HepG2 (cell line): ENCODE measurements around the gene KCNF1. TPM values are rescaled to one million over a fixed set of nuclear protein-coding genes. Genes with fewer than 3 reads are reported as not detected.

Experiments used
- ELF3 ChIP-seq: IDR thresholded peaks from 2 replicates; pipeline ENCODE4 v1.6.1; 2016; ENCODE audit warnings: missing genetic modification reagents, missing compliant biosample characterization
- ESRRA ChIP-seq: sonication (generic); formaldehyde crosslinking; IDR thresholded peaks from 2 replicates; pipeline ENCODE4 v1.5.1; 2020; ENCODE audit warnings: mild to moderate bottlenecking, low read depth, missing genetic modification reagents
- NR2F2 ChIP-seq: IDR thresholded peaks from 2 replicates; pipeline ENCODE4 v1.6.1; 2012; ENCODE audit warnings: low read depth, inconsistent platforms, borderline replicate concordance
- PHF20 ChIP-seq: sonication (generic); formaldehyde crosslinking; IDR thresholded peaks from 2 replicates; pipeline ENCODE4 v1.5.0; 2020; ENCODE audit warnings: mild to moderate bottlenecking, missing genetic modification reagents
- PHF5A ChIP-seq: IDR thresholded peaks from one replicate; pipeline ENCODE4 v1.6.1; 2018; ENCODE audit warnings: low read depth, missing genetic modification reagents; ENCODE audit not compliant: unreplicated experiment
- POLR2AphosphoS5 ChIP-seq: IDR thresholded peaks from 2 replicates; pipeline ENCODE4 v1.6.1; 2012; ENCODE audit warnings: low read depth, low read length
- RFXAP ChIP-seq: sonication (generic); formaldehyde crosslinking; IDR thresholded peaks from 2 replicates; pipeline ENCODE4 v1.4.0; 2020; ENCODE audit warnings: missing genetic modification reagents, borderline replicate concordance
- TAF1 ChIP-seq: sonication (generic); formaldehyde crosslinking; IDR thresholded peaks from 2 replicates; pipeline ENCODE4 v1.4.0; 2020; ENCODE audit warnings: missing genetic modification reagents
- THAP11 ChIP-seq: IDR thresholded peaks from 2 replicates; pipeline ENCODE4 v1.6.1; 2016; ENCODE audit warnings: missing biosample characterization, missing genetic modification reagents
- ZKSCAN1 ChIP-seq: fragments of 150-350 bp; IDR thresholded peaks from 2 replicates; pipeline ENCODE4 v1.6.1; 2014; ENCODE audit warnings: low read length
- ZMYM3 ChIP-seq: sonication (generic); formaldehyde crosslinking; IDR thresholded peaks from 2 replicates; pipeline ENCODE4 v1.5.1; 2020; ENCODE audit warnings: mild to moderate bottlenecking, missing genetic modification reagents
- ZNF337 ChIP-seq: sonication (generic); formaldehyde crosslinking; IDR thresholded peaks from 2 replicates; pipeline ENCODE4 v1.5.1; 2020; ENCODE audit warnings: missing genetic modification reagents, low read depth, mild to moderate bottlenecking, borderline replicate concordance
- ZNF572 ChIP-seq: sonication (generic); formaldehyde crosslinking; IDR thresholded peaks from 2 replicates; pipeline ENCODE4 v1.5.1; 2020; ENCODE audit warnings: mild to moderate bottlenecking, missing genetic modification reagents
- ZNF605 ChIP-seq: sonication (generic); formaldehyde crosslinking; IDR thresholded peaks from 2 replicates; pipeline ENCODE4 v1.8.0; 2022; ENCODE audit warnings: mild to moderate bottlenecking, missing genetic modification reagents
- ZNF703 ChIP-seq: sonication (generic); formaldehyde crosslinking; IDR thresholded peaks from 2 replicates; pipeline ENCODE4 v1.5.1; 2020; ENCODE audit warnings: missing genetic modification reagents, mild to moderate bottlenecking, moderate library complexity, borderline replicate concordance
- ZNF776 ChIP-seq: sonication (generic); formaldehyde crosslinking; IDR thresholded peaks from 2 replicates; pipeline ENCODE4 v1.4.0; 2020; ENCODE audit warnings: mild to moderate bottlenecking, missing genetic modification reagents
- polyA plus RNA-seq, 8 experiments: library from polyadenylated mRNA; depleted of rRNA in 3 of 8; stranded (reverse) in 7 of 8; unstranded in 1 of 8; fragments of >200 nt; fragmentation: Illumina TruSeq in 4 of 8; extraction: Trizol in 4 of 8; gene quantifications; 2 replicates each; pipeline versions ENCODE4 v1.2.1 to v1.2.3, GENCODE V29; 2011 to 2016; ENCODE audit warnings: low read depth in 4 of 8, missing spikeins in 1 of 8, mixed read lengths in 1 of 8; ENCODE audit not compliant: insufficient read depth in 1 of 8
- total RNA-seq, 5 experiments: library from RNA; depleted of rRNA; stranded (reverse); fragments of >200 nt; fragmentation: Illumina TruSeq; extraction: Trizol; gene quantifications; 2 replicates each; pipeline ENCODE4 v1.2.3, GENCODE V29; 2016; ENCODE audit warnings: low read depth in 1 of 5
- TF ChIP-seq, protein P1 (sequence below), 2 experiments: fragments of 450-650 bp in 1 of 2; sonication (generic) in 1 of 2; formaldehyde crosslinking; IDR thresholded peaks; 2 replicates each; pipeline versions ENCODE4 v1.5.0 to v1.8.0; 2020 to 2022; ENCODE audit warnings: mild to moderate bottlenecking in 1 of 2, missing genetic modification reagents in 1 of 2
- TF ChIP-seq, protein P2 (sequence below): sonication (generic); formaldehyde crosslinking; IDR thresholded peaks from 2 replicates; pipeline ENCODE4 v1.5.0; 2020; ENCODE audit warnings: mild to moderate bottlenecking, missing genetic modification reagents
- TF ChIP-seq, protein P3 (sequence below): sonication (generic); formaldehyde crosslinking; IDR thresholded peaks from 2 replicates; pipeline ENCODE4 v1.4.0; 2020; ENCODE audit warnings: missing genetic modification reagents, borderline replicate concordance
- TF ChIP-seq, protein P4 (sequence below): sonication (generic); formaldehyde crosslinking; IDR thresholded peaks from 2 replicates; pipeline ENCODE4 v1.5.0; 2020; ENCODE audit warnings: mild to moderate bottlenecking, missing genetic modification reagents, borderline replicate concordance

KCNF1 gene
- total and polyA plus RNA-seq, 2 of the 13 experiments (the other 11 are each of a cell fraction or from before 2014, with no cell fraction given), result 0.09 to 0.12 TPM

DNA sequence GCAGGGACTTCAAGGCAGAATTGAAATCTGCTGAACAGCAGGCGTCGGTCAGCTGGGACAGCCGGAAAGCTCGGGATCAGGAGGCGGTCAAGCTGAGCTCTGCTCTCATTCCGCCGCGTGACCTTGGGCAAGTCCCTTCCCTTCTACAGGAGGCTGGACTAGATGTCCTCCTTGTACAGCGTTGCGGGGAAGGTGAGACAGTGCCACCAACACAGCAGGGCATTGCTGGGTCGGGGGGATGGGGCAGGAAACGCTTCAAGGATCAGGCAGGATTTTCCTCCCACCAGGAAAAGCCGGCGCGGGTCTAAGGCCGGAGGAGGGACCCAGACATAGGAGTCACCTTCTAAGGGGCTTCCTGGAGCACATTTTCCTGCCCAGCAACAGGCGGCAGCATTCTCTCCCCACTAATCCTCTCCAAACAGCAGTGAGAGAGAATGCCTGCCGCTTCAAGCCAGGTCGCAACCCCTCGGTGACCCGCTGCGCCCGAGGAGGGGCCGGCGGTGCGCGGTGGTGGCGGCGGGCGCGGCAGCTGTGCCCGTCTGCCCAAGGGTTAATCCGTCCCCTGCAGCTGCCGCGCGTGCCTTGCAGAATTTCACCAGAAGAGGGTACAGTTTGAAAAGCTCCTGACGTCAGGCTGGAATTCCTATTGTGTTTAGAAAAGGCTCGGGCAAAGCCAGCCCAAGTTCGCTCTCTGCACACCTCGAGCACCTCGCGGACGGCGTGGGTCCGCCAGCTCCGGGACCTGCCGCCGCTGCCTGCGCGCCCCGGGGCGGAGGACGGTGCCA is at the start of gene KCNF1 (continued):
- TF ChIP-seq ZNF776 (no peak), ZNF703 (no peak), ZKSCAN1 (no peak), ZNF337 (CRISPR knock-in tag) (no peak), THAP11 (CRISPR knock-in tag) (no peak), ZMYM3 (CRISPR knock-in tag) (peak; percentile 70; the same call in 1 of the 2 replicates), ELF3 (CRISPR knock-in tag) (no peak), ESRRA (CRISPR knock-in tag) (no peak), PHF5A (CRISPR knock-in tag) (no peak), RFXAP (CRISPR knock-in tag) (peak; percentile 82), TAF1 (CRISPR knock-in tag) (no peak), ZNF572 (CRISPR knock-in tag) (0 out of 2 replicates have a peak, but pooled peaks have one; percentile 28), POLR2AphosphoS5 (no peak), NR2F2 (no peak), ZNF605 (CRISPR knock-in tag) (no peak), PHF20 (CRISPR knock-in tag) (no peak)
- TF ChIP-seq, protein P1, sequence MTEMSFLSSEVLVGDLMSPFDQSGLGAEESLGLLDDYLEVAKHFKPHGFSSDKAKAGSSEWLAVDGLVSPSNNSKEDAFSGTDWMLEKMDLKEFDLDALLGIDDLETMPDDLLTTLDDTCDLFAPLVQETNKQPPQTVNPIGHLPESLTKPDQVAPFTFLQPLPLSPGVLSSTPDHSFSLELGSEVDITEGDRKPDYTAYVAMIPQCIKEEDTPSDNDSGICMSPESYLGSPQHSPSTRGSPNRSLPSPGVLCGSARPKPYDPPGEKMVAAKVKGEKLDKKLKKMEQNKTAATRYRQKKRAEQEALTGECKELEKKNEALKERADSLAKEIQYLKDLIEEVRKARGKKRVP (CRISPR knock-in tag; IDR thresholded peaks at IDR 0.05), result no peak
- TF ChIP-seq, protein P2, sequence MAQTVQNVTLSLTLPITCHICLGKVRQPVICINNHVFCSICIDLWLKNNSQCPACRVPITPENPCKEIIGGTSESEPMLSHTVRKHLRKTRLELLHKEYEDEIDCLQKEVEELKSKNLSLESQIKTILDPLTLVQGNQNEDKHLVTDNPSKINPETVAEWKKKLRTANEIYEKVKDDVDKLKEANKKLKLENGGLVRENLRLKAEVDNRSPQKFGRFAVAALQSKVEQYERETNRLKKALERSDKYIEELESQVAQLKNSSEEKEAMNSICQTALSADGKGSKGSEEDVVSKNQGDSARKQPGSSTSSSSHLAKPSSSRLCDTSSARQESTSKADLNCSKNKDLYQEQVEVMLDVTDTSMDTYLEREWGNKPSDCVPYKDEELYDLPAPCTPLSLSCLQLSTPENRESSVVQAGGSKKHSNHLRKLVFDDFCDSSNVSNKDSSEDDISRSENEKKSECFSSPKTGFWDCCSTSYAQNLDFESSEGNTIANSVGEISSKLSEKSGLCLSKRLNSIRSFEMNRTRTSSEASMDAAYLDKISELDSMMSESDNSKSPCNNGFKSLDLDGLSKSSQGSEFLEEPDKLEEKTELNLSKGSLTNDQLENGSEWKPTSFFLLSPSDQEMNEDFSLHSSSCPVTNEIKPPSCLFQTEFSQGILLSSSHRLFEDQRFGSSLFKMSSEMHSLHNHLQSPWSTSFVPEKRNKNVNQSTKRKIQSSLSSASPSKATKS (CRISPR knock-in tag), result no peak
- TF ChIP-seq, protein P3, sequence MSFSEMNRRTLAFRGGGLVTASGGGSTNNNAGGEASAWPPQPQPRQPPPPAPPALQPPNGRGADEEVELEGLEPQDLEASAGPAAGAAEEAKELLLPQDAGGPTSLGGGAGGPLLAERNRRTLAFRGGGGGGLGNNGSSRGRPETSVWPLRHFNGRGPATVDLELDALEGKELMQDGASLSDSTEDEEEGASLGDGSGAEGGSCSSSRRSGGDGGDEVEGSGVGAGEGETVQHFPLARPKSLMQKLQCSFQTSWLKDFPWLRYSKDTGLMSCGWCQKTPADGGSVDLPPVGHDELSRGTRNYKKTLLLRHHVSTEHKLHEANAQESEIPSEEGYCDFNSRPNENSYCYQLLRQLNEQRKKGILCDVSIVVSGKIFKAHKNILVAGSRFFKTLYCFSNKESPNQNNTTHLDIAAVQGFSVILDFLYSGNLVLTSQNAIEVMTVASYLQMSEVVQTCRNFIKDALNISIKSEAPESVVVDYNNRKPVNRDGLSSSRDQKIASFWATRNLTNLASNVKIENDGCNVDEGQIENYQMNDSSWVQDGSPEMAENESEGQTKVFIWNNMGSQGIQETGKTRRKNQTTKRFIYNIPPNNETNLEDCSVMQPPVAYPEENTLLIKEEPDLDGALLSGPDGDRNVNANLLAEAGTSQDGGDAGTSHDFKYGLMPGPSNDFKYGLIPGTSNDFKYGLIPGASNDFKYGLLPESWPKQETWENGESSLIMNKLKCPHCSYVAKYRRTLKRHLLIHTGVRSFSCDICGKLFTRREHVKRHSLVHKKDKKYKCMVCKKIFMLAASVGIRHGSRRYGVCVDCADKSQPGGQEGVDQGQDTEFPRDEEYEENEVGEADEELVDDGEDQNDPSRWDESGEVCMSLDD, result no peak
- TF ChIP-seq, protein P4, sequence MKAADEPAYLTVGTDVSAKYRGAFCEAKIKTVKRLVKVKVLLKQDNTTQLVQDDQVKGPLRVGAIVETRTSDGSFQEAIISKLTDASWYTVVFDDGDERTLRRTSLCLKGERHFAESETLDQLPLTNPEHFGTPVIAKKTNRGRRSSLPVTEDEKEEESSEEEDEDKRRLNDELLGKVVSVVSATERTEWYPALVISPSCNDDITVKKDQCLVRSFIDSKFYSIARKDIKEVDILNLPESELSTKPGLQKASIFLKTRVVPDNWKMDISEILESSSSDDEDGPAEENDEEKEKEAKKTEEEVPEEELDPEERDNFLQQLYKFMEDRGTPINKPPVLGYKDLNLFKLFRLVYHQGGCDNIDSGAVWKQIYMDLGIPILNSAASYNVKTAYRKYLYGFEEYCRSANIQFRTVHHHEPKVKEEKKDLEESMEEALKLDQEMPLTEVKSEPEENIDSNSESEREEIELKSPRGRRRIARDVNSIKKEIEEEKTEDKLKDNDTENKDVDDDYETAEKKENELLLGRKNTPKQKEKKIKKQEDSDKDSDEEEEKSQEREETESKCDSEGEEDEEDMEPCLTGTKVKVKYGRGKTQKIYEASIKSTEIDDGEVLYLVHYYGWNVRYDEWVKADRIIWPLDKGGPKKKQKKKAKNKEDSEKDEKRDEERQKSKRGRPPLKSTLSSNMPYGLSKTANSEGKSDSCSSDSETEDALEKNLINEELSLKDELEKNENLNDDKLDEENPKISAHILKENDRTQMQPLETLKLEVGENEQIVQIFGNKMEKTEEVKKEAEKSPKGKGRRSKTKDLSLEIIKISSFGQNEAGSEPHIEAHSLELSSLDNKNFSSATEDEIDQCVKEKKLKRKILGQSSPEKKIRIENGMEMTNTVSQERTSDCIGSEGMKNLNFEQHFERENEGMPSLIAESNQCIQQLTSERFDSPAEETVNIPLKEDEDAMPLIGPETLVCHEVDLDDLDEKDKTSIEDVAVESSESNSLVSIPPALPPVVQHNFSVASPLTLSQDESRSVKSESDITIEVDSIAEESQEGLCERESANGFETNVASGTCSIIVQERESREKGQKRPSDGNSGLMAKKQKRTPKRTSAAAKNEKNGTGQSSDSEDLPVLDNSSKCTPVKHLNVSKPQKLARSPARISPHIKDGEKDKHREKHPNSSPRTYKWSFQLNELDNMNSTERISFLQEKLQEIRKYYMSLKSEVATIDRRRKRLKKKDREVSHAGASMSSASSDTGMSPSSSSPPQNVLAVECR (CRISPR knock-in tag), result no peak
